ENCODE data around the gene SERINC3.

SERINC3 gene

DNA sequence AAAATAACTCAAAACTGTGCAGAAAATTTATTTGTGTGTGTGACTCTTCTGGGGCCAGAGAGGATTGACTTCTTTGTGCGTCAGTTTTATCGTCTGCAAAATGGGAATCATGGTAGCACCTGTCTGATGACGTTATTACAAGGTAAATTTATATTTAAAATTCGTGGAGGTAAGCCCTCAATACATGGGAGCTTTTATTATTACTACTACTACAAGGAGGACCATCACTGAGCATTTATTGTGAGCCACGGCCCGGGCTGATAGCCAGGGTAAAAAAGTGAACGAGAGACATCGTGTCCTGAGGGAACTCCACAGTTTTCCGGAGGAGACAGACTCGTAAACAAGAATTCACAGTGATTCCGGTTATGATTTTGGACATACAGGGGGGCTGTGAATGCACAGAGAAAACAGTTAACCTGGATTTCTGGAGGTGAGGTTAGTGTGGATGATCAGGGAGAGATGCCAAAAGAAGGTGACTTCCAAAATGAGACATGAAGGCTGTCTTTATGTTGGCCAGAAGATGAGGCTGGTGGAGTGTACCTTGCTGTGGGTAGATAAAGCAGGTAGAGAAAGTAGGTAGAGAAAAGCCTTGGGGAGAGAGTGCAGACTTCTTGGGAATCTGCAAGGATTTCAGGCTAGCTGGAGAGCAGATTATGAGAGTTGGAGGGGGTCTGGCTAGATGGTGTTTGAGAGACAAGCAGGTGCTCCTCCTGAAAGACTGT lies 10.6 kb upstream of the SERINC3 start:
- DNase-seq = no peak

GRCh38 chr20:44528309-44528708 lies 6.4 kb upstream of the SERINC3 start:
- DNase-seq = no peak

DNA sequence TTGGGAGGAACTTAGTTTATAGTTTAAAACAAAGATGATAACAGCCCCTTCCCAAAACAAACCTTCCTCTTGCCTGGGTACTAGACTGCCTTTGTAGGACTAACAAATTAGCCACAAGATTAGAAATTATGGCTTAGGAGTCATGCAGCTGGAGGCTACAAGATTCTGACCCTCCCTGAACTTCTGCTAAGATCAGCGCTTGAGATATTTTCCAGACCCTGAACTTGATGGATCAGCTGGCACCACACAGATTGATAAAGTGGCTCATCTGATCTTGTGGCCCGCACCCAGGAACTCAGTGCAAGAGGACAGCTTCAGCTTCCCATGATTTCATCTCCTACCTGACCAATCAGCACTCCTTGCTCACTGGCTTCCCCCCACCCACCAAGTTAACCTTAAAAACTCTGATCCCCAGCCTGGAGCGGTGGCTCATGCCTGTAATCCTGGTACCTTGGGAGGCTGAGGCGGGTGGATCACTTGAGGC lies 5.9 kb upstream of the SERINC3 start:
- no peak for DNase-seq

- no peak for DNase-seq
Measured at GRCh38 chr20:44526129-44526528, 4.3 kb upstream of the SERINC3 start.

DNA sequence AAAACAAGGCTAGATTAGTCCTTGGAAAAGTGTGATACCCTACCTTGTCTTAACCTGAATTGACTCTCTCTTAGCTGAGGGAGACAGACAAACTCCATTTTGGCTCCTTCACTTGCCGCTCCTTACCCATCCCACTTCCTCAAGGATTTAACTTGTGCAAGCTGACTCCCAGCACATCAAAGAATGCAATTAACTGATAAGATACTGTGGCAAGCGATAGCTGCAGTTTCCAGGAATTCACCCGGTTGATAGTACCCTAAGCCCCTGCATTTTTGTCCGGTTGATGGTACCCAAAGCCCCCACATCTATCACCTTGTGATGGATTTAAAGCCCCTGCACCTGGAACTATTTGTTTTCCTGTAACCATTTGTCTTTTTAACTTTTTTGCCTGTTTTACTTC lies 1.9 kb upstream of the SERINC3 start:
- DNase-seq = no peak

- no peak for DNase-seq
Measured at GRCh38 chr20:44522841-44523240, 971 bp upstream of the SERINC3 start.

DNA sequence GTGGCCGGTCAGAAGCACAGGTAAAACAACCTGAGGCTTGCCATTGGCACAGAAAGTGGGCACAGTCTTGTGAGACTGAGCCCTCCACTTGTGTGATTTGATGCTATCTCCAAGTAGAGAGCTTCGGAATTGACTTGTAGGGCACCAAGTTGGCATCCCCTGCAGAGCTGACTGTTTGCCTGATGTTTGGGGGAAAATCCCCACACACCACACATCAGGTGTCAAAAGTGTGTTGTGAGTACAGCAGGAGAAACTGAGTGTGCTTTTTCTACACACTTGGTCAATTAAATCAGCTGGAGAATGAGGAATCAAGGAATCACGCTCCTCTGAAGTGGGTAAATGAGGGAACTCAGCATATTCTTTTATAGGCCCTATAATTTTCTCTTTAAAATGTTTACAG lies 989 bp downstream of the SERINC3 start:
- DNase-seq = no peak

DNA sequence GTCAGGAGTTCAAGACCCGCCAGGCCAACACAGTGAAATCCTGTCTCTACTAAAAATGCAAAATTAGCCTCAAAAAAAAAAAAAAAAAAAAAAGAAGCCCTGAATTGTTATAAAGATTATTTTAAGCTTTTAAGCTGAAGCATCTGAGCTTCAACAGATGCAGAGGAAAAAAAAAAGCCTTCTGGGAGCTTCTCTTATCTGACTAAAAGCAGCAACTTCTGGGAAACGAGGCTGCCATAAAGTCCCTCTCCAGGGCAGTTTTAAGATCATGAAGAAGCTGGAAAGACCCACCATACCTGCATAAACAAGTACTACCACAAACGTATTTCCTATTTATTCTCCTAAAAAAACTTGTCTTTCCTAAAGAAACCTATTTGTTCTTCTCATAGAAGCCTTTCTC lies 3.6 kb downstream of the SERINC3 start:
- no peak for DNase-seq

DNA sequence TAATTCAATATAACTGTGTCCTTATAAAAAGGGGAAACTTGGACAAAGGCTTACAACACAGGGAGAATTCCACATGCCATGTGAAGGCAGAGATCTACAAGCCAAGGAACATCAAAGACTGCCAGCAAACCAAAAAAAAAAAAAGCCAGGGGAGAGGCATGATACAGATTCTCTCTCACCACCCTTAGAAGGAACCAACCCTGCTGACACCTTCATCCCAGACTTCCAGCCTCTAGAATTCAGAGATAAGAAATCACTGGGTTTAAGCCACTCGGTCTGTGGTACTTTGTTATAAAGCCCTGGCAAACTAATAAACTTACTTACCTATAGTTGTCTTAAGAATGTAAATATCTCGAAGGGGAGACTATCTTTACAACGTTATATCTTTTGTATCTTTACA lies 4.4 kb downstream of the SERINC3 start:
- DNase-seq = no peak

DNA sequence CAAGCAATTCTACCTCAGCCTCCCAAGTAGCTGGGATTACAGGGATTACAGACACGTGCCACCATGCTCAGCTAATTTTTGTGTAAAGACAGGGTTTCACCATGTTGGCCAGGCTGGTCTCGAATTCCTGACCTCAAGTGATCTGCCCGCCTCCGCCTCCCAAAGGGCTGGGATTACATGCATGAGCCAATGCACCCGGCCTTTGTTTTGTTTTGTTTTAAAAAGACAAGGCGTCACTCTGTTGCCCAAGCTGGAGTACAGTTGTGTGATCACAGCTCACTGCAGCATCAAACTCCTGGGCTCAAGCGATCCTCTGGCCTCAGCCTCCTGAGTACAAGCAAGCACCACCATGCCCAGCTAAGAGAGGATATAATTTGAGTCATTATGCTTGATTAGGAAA lies 5.4 kb downstream of the SERINC3 start:
- DNase-seq = no peak

DNA sequence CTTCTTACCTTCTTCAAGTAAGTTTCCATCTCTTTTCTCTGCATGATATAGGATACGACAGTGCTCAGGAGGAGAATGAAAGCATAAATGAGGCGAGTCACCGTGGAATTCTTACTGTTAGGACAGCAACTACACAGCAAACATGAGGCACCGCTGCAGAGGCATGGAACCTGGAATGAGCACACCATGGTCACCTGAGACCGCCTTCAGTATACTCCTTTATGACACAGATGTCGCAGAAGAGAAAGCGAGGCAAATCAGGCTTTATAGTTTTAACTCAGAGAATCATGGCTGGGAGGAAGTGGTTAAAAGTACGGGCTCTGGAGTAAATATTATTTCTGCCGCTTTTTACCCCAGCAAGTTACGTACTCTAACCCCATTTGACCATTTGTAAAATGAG lies 8.0 kb downstream of the SERINC3 start:
- DNase-seq = no peak

- no peak for DNase-seq
Measured at GRCh38 chr20:44509762-44510161, 12.1 kb downstream of the SERINC3 start.

DNA sequence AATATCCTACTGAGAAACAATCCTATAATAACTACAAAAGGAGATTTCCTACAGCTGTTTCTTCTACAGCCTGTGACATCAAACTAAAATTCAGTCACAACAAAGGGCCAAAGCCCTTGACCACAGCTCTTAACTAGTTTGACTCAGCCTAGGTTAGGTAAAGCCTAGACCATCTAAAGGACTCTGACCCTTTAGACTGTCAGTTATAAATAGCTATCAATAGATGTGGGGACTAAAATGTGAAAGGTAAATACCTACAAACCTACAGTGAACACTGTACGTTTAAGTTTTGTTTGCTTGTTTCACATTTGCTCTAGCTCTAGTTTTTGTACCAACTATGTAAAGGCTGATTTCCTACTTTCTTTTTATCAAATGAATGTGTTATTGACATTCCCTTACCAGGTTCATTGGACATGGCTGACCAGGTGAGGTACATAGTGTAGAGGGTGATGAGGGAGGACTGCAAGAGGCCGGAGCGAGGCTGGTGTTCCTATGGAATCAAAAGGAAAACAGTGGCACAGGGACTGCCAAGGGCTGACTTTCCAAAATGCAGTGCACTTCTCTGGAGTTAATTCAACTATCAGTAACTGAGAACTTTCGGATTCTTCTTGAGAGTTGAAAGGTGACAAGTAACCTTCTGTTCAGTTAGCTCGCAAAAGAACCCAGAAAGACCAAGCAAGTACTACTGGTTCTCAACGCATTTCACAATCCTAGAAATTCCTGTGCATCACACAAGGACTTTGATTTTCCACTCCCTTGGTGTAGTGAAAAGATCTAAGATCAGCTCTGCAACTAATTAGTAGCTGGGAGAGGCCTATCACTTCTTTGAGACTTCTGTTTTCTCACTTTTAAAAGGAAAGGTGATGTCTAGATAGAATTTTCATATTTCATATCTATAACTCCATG lies 17.2 kb downstream of the SERINC3 start:
- DNase-seq = no peak

GRCh38 chr20:44502968-44503367 lies 18.9 kb downstream of the SERINC3 start:
- DNase-seq = no peak

- no peak for DNase-seq
Measured at GRCh38 chr20:44501448-44501847, 20.4 kb downstream of the SERINC3 start.

DNA sequence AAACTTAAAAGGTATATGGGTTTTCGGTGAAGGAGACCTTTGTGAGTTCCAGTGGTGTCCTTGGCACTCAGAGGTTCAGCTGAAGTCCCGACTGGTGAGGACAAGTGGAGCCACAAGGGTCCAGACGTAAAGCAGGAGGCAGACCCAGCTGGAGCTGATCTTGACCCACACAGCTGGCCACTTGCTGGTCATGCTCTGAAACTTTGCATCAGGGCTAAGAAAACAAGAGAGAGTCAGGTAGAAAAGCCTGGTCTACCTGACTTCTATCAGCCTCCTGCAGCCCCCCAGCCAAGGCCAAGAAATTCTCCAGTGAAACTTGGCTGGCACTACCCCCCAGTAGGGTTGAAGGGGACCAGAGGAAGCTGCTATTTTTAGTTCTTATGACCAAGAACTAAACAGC lies 21.6 kb downstream of the SERINC3 start:
- no peak for DNase-seq

DNA sequence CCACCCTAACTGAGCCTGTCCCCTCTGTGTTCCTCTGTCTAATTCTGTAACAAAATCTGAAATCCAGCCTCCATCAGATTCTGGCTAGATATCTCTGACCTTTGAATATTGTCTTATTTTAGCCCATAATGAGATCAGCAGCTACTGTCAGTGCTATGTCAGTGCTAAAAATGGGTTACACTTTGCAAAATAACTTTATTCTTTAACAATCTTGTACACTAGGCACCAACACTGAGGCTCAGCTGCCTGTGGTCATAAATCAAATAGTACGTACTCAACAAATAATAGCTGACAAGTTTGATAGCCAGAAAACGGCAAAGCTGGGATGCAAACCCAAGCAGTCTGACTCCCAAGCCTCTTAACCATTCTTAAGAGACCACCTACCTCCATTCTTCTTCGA lies 24.1 kb downstream of the SERINC3 start:
- DNase-seq = no peak

DNA sequence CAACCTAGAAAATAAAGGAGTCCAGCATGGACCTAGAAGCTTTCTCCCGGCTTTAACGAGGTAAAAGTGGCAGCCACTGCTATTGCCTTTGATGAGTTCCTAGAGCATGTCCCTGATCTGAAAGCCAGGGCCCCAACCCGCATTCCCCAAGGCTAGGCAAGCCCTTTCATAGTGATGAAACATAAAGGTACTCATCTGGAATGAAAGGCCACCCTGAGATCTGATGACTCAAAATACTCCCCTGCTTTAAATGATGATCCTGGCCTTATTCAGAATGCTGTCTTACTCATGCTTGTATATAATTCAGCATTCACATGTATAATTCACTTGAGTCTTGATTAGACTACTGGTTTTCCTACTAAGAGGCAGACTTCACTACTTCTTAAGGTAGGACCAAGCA lies 24.9 kb downstream of the SERINC3 start:
- no peak for DNase-seq

- no peak for DNase-seq
Measured at GRCh38 chr20:44495802-44496481, 25.9 kb downstream of the SERINC3 start.

DNA sequence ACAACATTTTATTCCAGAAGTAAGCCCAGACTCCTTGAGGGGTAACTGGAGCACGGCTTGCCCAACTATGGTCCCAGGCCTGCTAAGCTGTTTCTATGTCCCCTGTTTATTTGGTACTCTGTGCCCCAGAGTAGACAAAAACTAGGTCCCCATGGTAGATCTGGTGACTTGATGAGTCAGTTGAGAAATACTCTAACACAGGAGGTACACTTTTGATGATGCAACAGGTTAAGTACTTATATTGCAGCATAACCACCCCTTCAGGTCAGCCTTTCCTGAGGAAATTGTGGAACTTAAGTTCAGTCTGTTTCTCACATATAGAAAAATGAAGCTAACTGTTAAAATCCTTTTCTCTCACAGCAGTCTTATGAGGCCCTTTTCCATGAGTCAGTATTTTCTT lies 26.6 kb downstream of the SERINC3 start:
- peak; percentile 39 for DNase-seq

DNA sequence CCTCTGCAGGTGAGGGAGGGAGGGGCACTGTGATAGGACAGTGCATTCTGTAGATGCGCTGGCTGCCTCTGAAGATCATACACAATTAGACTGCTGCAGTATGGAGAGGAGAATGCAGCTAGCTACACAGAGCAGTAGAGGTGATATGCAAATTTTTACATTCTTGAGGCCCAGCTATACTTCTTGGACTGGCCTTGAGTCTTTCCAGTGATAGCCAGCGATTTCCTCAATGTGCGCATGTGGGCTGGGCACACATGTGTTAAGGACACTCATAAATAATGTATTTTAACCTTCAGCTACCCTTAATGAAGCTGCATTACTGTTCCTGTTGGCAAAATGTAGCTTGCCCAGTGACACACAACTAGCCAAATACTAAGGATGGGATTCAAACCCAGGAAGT lies 27.2 kb downstream of the SERINC3 start:
- DNase-seq = no peak

DNA sequence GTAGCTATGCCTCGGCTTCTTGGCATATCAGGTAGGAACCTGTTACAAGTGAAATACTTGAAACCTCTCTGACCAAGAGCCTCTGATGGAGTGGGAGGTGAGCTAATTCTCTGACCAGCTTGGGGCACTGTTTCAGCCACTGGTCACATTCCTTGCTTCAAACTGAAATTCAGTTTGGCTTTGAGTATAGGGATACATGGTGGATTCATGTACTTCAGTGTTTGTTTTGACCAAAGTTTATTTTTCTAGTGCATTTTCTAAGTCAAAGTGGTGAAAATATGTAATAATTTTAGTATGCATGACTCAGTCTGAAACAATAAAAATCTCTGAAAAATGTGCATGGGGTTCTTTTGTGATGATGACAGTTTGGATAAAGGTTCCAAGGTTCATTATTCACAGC lies 27.6 kb downstream of the SERINC3 start:
- DNase-seq = no peak

DNA sequence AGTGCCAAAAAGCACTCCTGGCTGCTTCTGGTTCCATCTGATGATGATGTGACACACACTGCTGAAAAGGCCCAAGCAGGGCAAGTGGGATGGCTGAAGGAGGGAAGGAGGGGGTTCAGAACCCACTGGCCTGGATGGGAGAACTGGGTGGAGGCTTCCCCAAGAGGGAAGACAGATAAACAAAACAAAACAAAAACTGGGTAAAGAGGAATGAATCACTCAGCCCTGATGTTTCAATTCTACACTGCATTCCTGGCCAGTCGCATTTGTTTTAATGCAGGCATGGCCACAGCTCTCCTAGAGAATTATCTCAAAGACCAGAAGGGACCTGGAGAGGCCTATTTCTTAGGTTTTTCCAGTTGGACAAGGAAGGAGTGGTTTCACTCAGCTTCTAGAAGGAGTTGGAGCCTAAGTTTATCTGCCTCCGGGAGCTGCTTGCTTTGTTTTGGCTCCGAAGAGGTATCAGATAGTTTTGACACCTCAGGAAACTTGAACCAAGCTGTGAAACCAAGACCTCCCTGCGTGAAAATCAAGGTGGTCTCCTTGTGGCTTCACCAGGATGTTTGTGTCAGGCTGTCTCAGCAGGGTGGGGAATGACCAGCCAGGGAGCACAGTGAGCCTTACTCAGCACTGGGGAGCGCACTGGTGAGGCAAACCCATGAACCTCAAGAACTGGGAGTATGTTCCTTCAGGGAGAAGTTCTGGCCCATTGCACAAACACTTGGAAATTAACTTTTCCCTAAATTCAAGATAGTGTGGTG lies 30.1 kb downstream of the SERINC3 start:
- no peak for DNase-seq
